KMS-11 (cell line): ENCODE results near the gene CD81.
"Not testable (repeated sequence)": the region's sequence is repeated elsewhere in the genome, so short reads cannot be mapped to it uniquely, and the experiment has no call there.

Experiments used
- H2AFZ ChIP-seq: fragments of 200-600 bp; sonication (generic); 2 replicates; pipeline ENCODE4 v1.6.1; 2016; ENCODE audit warnings: antibody characterized with exemption, mixed run types, low read depth
- H3K27ac ChIP-seq: fragments of 200-600 bp; sonication (generic); 2 replicates; pipeline ENCODE4 v1.6.1; 2016; ENCODE audit warnings: mild to moderate bottlenecking, mixed run types
- H3K27me3 ChIP-seq: fragments of 200-600 bp; sonication (generic); 2 replicates; pipeline ENCODE4 v1.6.1; 2017; ENCODE audit warnings: mild to moderate bottlenecking, low read depth, mixed run types, moderate library complexity; ENCODE audit not compliant: insufficient read depth
- H3K36me3 ChIP-seq: fragments of 200-600 bp; sonication (generic); 2 replicates; pipeline ENCODE4 v1.6.1; 2017; ENCODE audit warnings: mild to moderate bottlenecking, mixed run types; ENCODE audit not compliant: insufficient read depth
- H3K4me1 ChIP-seq: fragments of 200-600 bp; sonication (generic); 2 replicates; pipeline ENCODE4 v1.6.1; 2016; ENCODE audit warnings: mild to moderate bottlenecking, low read depth, mixed run types; ENCODE audit not compliant: poor library complexity, severe bottlenecking
- H3K4me2 ChIP-seq: fragments of 200-600 bp; sonication (generic); 2 replicates; pipeline ENCODE4 v1.7.0; 2016; ENCODE audit warnings: mild to moderate bottlenecking, mixed run types
- H3K4me3 ChIP-seq: fragments of 200-600 bp; sonication (generic); IDR thresholded peaks from 2 replicates; pipeline ENCODE4 v1.6.1; 2017; ENCODE audit warnings: low read depth, low read length, mixed read lengths; ENCODE audit not compliant: insufficient read depth
- H3K79me2 ChIP-seq: fragments of 200-600 bp; sonication (generic); 2 replicates; pipeline ENCODE4 v1.6.1; 2016; ENCODE audit warnings: low read depth, mixed run types; ENCODE audit not compliant: insufficient read depth
- H3K9ac ChIP-seq: fragments of 200-600 bp; sonication (generic); 2 replicates; pipeline ENCODE4 v1.6.1; 2016; ENCODE audit warnings: mild to moderate bottlenecking, mixed run types
- H4K20me1 ChIP-seq: fragments of 200-600 bp; sonication (generic); 2 replicates; pipeline ENCODE4 v1.6.1; 2016; ENCODE audit warnings: mild to moderate bottlenecking, mixed run types; ENCODE audit not compliant: insufficient read depth
- CTCF ChIP-seq: fragments of 200-600 bp; sonication (generic); conservative IDR thresholded peaks from 2 replicates; pipeline ENCODE4 v1.6.1; 2017; ENCODE audit warnings: low read depth, mild to moderate bottlenecking, antibody characterized with exemption, low read length, moderate library complexity, mixed read lengths

CD81 gene

DNA sequence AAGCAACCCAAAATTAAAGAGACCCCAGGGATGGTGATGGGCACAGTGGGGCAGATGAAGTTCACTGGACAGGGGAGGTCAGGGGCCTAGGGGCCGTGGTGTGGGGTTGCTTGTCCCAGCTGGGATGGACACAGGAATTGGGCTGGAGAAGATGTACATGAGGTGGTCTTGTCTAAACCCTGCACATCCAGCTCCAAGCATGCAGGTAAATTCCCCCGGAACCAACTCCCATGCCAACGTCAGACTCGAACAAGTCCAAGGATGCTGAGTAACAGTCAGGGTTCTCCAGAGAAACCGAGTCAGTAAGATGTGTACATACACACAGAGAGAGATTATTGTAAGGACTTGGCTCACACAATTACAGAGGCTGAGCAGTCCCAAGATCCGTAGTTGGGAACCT is 46.4 kb upstream of the CD81 start:
- Histone ChIP-seq H3K27ac (no peak overlapping the region), H3K9ac (no peak overlapping the region)

GRCh38 chr11:2331404-2331803 is 45.7 kb upstream of the CD81 start:
- no peaks in the 10 kb centered on the region for H3K79me2 ChIP-seq

More for the DNA sequence above, 46.4 kb upstream of the CD81 start:
- peaks cover 50% of the 10 kb centered on the region; the same call in 1 of the 2 replicates for H3K27me3 ChIP-seq
- H3K4me1 ChIP-seq: no peaks in the 10 kb centered on the region
- no peak for TF ChIP-seq CTCF
- H3K4me2 ChIP-seq: no peak overlapping the region
- H2AFZ ChIP-seq: no peak overlapping the region
- no peaks in the 10 kb centered on the region for H3K36me3 ChIP-seq
- no peak overlapping the region for H3K4me3 ChIP-seq
- no peaks in the 10 kb centered on the region for H3K79me2 ChIP-seq
- H4K20me1 ChIP-seq: no peaks in the 10 kb centered on the region

GRCh38 chr11:2332569-2332968 is 44.5 kb upstream of the CD81 start:
- H3K36me3 ChIP-seq, H3K4me1 ChIP-seq, H2AFZ ChIP-seq, H3K4me2 ChIP-seq, H3K27ac ChIP-seq, H3K9ac ChIP-seq, H3K4me3 ChIP-seq, H4K20me1 ChIP-seq, H3K79me2 ChIP-seq: not testable (repeated sequence)
- H3K27me3 ChIP-seq: peaks cover 54% of the 10 kb centered on the region

More at GRCh38 chr11:2331404-2331803, 45.7 kb upstream of the CD81 start:
- no peak overlapping the region for H2AFZ ChIP-seq
- no peaks in the 10 kb centered on the region for H4K20me1 ChIP-seq
- H3K4me2 ChIP-seq: no peak overlapping the region
- no peak for TF ChIP-seq CTCF
- no peaks in the 10 kb centered on the region for H3K36me3 ChIP-seq
- H3K4me3 ChIP-seq: no peak overlapping the region
- no peak overlapping the region for H3K9ac ChIP-seq
- peaks cover 51% of the 10 kb centered on the region for H3K27me3 ChIP-seq
- no peaks in the 10 kb centered on the region for H3K4me1 ChIP-seq
- H3K27ac ChIP-seq: no peak overlapping the region

- H3K36me3 ChIP-seq, H3K4me2 ChIP-seq, H3K79me2 ChIP-seq, H4K20me1 ChIP-seq, H3K27ac ChIP-seq, H3K9ac ChIP-seq, H2AFZ ChIP-seq, H3K4me3 ChIP-seq, H3K4me1 ChIP-seq: not testable (repeated sequence)
- peaks cover 54% of the 10 kb centered on the region for H3K27me3 ChIP-seq
These were observed 43.5 kb upstream of the CD81 start for GRCh38 chr11:2333486-2334205.

GRCh38 chr11:2335286-2335685 is 41.8 kb upstream of the CD81 start:
- not testable (repeated sequence) for H3K4me3 ChIP-seq, H3K79me2 ChIP-seq, H3K36me3 ChIP-seq, H3K4me1 ChIP-seq, H4K20me1 ChIP-seq, H3K9ac ChIP-seq, H2AFZ ChIP-seq, H3K27ac ChIP-seq, H3K4me2 ChIP-seq
- H3K27me3 ChIP-seq: peaks cover 56% of the 10 kb centered on the region

GRCh38 chr11:2338760-2339159 is 38.4 kb upstream of the CD81 start:
- not testable (repeated sequence) for H3K4me1 ChIP-seq, H2AFZ ChIP-seq, H3K9ac ChIP-seq, H3K79me2 ChIP-seq, H3K27ac ChIP-seq, H3K4me3 ChIP-seq, H3K4me2 ChIP-seq, H4K20me1 ChIP-seq, H3K36me3 ChIP-seq
- H3K27me3 ChIP-seq: peaks cover 89% of the 10 kb centered on the region
